Measurements from ENCODE around the gene SLX4IP. TPM values are rescaled to one million over a fixed set of nuclear protein-coding genes. Genes with fewer than 3 reads are reported as not detected.

The SLX4IP gene
- total RNA-seq, 1 donor from 2014 or later, result 8.6 TPM

DNA sequence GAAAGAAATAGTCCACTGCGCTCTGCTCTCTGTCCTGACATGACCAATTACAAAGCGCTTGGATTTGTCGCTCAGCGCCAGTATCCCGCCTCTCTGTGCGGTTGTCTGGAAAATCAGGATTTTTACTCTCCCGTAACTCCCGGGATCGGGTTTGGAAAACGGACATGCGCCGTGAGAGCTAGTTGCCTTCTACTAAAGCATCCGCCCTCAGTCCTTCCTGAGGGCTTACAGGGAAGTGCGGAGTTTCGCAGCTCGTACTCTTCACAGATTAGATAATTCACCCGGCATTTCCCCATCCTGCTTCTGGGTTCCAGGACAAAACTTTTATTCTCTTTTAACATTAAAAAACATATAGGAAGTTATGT lies 656 bp upstream of the SLX4IP start:
- H3K36me3 Mint-ChIP-seq (ENCODE audit: low read depth), result peaks cover 16% of the 10 kb centered on the region
- ChIA-PET CTCF (interaction anchor here (1.4 to 2.0 kb wide), 3 partner anchors 8 to 42 kb away, joined by 5 to 10 read pairs (median 7); no protein-coding TSS in a partner anchor), POLR2A (interaction anchor here (0.9 to 2.5 kb wide), 7 partner anchors 10 to 456 kb away, joined by 3 to 17 read pairs (median 6); partner anchors contain the start of gene ANKEF1)
- H3K4me3 Mint-ChIP-seq, result peak overlapping the region; percentile 96
- H3K27me3 Mint-ChIP-seq, result no peaks in the 10 kb centered on the region
- intact Hi-C loops (cut with micrococcal nuclease), result loop anchor here (1.0 to 10.0 kb wide), 5 partner anchors 13 to 400 kb away; partner anchors contain the start of genes ANKEF1 and SNAP25
- peak; percentile 58 for ATAC-seq (ENCODE audit: low read depth)
- H3K9me3 Mint-ChIP-seq, result no peaks in the 10 kb centered on the region
- DNase-seq, result peak; percentile 63
- H3K4me1 Mint-ChIP-seq, result peaks cover 37% of the 10 kb centered on the region
- H3K27ac Mint-ChIP-seq, result peak overlapping the region; percentile 98
- TF ChIP-seq, protein P1, sequence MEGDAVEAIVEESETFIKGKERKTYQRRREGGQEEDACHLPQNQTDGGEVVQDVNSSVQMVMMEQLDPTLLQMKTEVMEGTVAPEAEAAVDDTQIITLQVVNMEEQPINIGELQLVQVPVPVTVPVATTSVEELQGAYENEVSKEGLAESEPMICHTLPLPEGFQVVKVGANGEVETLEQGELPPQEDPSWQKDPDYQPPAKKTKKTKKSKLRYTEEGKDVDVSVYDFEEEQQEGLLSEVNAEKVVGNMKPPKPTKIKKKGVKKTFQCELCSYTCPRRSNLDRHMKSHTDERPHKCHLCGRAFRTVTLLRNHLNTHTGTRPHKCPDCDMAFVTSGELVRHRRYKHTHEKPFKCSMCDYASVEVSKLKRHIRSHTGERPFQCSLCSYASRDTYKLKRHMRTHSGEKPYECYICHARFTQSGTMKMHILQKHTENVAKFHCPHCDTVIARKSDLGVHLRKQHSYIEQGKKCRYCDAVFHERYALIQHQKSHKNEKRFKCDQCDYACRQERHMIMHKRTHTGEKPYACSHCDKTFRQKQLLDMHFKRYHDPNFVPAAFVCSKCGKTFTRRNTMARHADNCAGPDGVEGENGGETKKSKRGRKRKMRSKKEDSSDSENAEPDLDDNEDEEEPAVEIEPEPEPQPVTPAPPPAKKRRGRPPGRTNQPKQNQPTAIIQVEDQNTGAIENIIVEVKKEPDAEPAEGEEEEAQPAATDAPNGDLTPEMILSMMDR (IDR thresholded peaks at IDR 0.05), result no peak

DNA sequence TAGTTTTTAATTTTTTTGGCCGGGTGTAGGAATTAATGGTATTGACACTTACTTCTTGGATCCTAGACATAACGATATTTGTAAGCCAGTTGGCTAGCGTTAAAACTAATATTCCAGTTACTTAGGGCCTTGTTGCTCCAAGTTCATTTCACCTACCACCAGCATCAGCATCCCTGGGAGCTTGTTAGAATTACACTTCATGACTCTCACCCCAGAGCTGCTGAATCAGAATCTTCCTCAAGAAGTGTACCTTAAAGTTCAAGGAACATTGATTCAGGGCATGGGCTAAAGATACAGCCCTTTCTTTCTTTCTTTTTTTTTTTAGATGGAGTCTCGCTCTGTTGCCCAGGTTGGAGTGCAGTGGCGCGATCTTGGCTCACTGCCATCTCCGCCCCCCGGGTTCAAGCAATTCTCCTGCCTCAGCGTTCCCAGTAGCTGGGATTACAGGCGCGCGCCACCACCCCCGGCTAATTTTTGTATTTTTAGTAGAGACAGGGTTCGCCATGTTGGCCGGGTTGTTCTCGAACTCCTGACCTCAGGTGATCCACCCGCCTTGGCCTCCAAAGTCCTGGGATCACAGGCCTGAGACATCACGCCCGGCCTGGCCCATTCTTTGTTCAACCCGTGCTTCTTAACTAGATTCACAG lies 1.1 kb downstream of the SLX4IP start:
- ATAC-seq (ENCODE audit: low read depth) (no peak), DNase-seq (no peak)
- intact Hi-C loops (cut with micrococcal nuclease), result loop anchor here (10.0 kb wide), 2 partner anchors 221 to 371 kb away; partner anchors contain the start of gene SNAP25
- H3K36me3 Mint-ChIP-seq (ENCODE audit: low read depth), result peaks cover 16% of the 10 kb centered on the region
- H3K9me3 Mint-ChIP-seq, result no peaks in the 10 kb centered on the region
- H3K4me1 Mint-ChIP-seq, result peaks cover 27% of the 10 kb centered on the region
- TF ChIP-seq, protein P1 (IDR thresholded peaks at IDR 0.05), result no peak
- CTCF ChIA-PET, result interaction anchor here (1.9 kb wide), 1 partner anchor 9 kb away, joined by 5 read pairs; no protein-coding TSS in a partner anchor
- H3K4me3 Mint-ChIP-seq, result no peak overlapping the region
- no peak overlapping the region for H3K27ac Mint-ChIP-seq
- POLR2A ChIA-PET, result interaction anchor here (2.3 kb wide), 1 partner anchor 8 kb away, joined by 8 read pairs; no protein-coding TSS in a partner anchor
- no peaks in the 10 kb centered on the region for H3K27me3 Mint-ChIP-seq

DNA sequence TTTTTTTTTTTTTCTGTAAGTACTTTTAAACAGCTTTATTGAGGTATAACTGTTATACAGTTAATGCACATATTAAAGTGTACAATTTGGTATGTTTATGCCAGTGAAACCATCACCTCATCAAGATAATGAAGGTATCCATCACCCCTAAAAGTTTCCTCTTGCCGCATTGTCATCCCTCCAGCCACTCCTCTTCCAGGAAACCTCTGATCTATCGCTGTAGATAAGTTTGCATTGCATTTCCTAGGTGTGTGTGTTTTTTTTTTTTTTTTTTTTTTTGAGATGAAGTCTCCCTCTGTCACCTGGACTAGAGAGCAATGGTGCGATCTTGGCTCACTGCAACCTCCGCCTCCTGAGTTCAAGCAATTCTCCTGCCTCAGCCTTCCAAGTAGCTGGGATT lies 3.1 kb downstream of the SLX4IP start:
- ChIA-PET CTCF (no interaction called here), POLR2A (no interaction called here)
- ATAC-seq (ENCODE audit: low read depth), result no peak
- no peak overlapping the region for H3K4me3 Mint-ChIP-seq
- TF ChIP-seq, protein P1 (IDR thresholded peaks at IDR 0.05), result no peak
- H3K27ac Mint-ChIP-seq, result no peak overlapping the region
- H3K4me1 Mint-ChIP-seq, result peaks cover 16% of the 10 kb centered on the region
- DNase-seq, result no peak
- H3K36me3 Mint-ChIP-seq (ENCODE audit: low read depth), result peaks cover 18% of the 10 kb centered on the region
- H3K9me3 Mint-ChIP-seq, result no peaks in the 10 kb centered on the region
- intact Hi-C loops (cut with micrococcal nuclease), result loop anchor here (10.0 kb wide), 2 partner anchors 223 to 373 kb away; partner anchors contain the start of gene SNAP25
- no peaks in the 10 kb centered on the region for H3K27me3 Mint-ChIP-seq

DNA sequence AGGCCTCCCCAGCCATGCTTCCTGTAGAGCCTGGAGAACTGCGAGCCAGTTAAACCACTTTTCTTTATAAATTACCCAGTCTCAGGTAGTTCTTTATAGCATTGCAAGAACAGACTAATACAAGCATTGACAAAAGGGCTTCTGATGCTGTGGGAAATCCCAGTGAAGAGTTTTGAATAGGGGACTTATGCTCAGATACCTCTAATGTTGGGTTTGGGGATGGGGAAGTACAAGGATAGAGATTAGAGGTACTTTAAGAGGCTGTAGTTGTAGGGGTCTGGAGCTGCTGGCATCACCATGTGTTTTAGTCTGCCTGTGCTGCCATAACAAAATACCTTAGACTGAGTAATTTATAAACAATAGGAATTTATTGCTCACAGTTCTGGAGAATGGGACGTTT lies 8.8 kb downstream of the SLX4IP start:
- no peak for ATAC-seq (ENCODE audit: low read depth)
- CTCF ChIA-PET, result no interaction called here
- Mint-ChIP-seq H3K4me1 (peaks cover 15% of the 10 kb centered on the region), H3K36me3 (ENCODE audit: low read depth) (peaks cover 6% of the 10 kb centered on the region), H3K4me3 (no peak overlapping the region), H3K27ac (no peak overlapping the region), H3K9me3 (no peaks in the 10 kb centered on the region), H3K27me3 (no peaks in the 10 kb centered on the region)
- intact Hi-C loops (cut with micrococcal nuclease), result no loop called here
- TF ChIP-seq, protein P1 (IDR thresholded peaks at IDR 0.05), result no peak
- POLR2A ChIA-PET, result interaction anchor here (1.8 kb wide), 1 partner anchor 9 kb away, joined by 8 read pairs; the partner anchor contains the start of genes MKKS and SLX4IP
- DNase-seq, result no peak

DNA sequence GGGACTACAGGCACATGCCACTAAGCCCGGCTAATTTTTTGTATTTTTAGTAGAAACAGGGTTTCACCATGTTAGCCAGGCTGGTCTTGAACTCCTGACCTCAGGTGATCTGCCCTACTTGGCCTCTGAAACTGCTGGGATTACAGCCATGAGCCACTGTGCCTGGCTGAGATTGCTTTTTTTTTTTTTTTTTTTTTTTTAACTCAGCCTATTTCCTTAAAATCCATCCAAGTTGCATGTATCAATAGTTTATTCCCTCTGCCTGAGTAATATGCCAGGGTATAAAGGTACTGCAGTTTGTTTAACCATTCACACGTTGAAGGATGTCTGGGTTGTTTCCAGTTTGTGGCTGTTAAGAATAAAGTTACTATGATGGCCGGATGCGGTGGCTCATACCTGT lies 10.7 kb downstream of the SLX4IP start:
- Mint-ChIP-seq H3K9me3 (no peaks in the 10 kb centered on the region), H3K27me3 (no peaks in the 10 kb centered on the region), H3K4me3 (no peak overlapping the region), H3K36me3 (ENCODE audit: low read depth) (peaks cover 8% of the 10 kb centered on the region), H3K4me1 (peaks cover 18% of the 10 kb centered on the region), H3K27ac (no peak overlapping the region)
- ChIA-PET POLR2A (interaction anchor here (0.7 kb wide), 1 partner anchor 10 kb away, joined by 4 read pairs; the partner anchor contains the start of gene SLX4IP), CTCF (no interaction called here)
- TF ChIP-seq, protein P1 (IDR thresholded peaks at IDR 0.05), result no peak
- intact Hi-C loops (cut with micrococcal nuclease), result no loop called here
- ATAC-seq (ENCODE audit: low read depth), result no peak
- DNase-seq, result no peak

All from activated B cell treated with CpG ODN at 0.5 μM for 24 hours (primary cell).